ENCODE data around the gene TPD52L1. TPM values are rescaled to one million over a fixed set of nuclear protein-coding genes. Genes with fewer than 3 reads are reported as not detected.

TPD52L1 gene
- total RNA-seq, 6 experiments from 2014 or later: 36.8 to 119 (median 47.7) TPM

- intact Hi-C loops (cut with DNase I): no loop called here
- peak in 2 of 3 donors; percentile 34 to 75 for DNase-seq
These were observed 141.4 kb downstream of the TPD52L1 start for GRCh38 chr6:125294925-125295324.

GRCh38 chr6:125296471-125296870 lies 142.9 kb downstream of the TPD52L1 start:
- intact Hi-C loops (cut with DNase I): no loop called here
- H3K4me1 ChIP-seq: peaks cover 0 to 21% (median 7%) of the 10 kb centered on the region in 4 donors

More at GRCh38 chr6:125294925-125295324, 141.4 kb downstream of the TPD52L1 start:
- Histone ChIP-seq H3K9me3 (no peaks in the 10 kb centered on the region), H3K4me1 (peaks cover 0 to 12% (median 2%) of the 10 kb centered on the region in 4 donors), H3K36me3 (peaks cover 0 to 13% (median 2%) of the 10 kb centered on the region in 4 donors), H3K27me3 (no peaks in the 10 kb centered on the region), H3K27ac (peak overlapping the region in 1 of 3 donors; percentile 6), H3K4me3 (no peak overlapping the region)
- 34% methylated on average over 3 of the region's 3 CpGs for WGBS (ENCODE audit: insufficient coverage, low coverage, low lambda C conversion rate, missing lambda C conversion rate)
- peak; percentile 90 to 97 (median 94) for ATAC-seq
- TF ChIP-seq POLR2A (IDR thresholded peaks at IDR 0.05): no peak
- no peak for TF ChIP-seq CTCF (IDR thresholded peaks at IDR 0.05)

GRCh38 chr6:125299257-125299656 lies 145.7 kb downstream of the TPD52L1 start:
- no peak for DNase-seq
- intact Hi-C loops (cut with DNase I): no loop called here
- Histone ChIP-seq H3K9me3 (no peaks in the 10 kb centered on the region), H3K27ac (no peak overlapping the region), H3K36me3 (peaks cover 0 to 13% (median 2%) of the 10 kb centered on the region in 4 donors), H3K4me1 (peaks cover 0 to 21% (median 7%) of the 10 kb centered on the region in 4 donors), H3K4me3 (no peak overlapping the region), H3K27me3 (no peaks in the 10 kb centered on the region)
- no peak for ATAC-seq
- 82% methylated on average over 1 of the region's 3 CpGs for WGBS (ENCODE audit: insufficient coverage, low coverage, low lambda C conversion rate, missing lambda C conversion rate)
- no peak for TF ChIP-seq CTCF (IDR thresholded peaks at IDR 0.05)
- TF ChIP-seq POLR2A (IDR thresholded peaks at IDR 0.05): no peak

More at GRCh38 chr6:125296471-125296870, 142.9 kb downstream of the TPD52L1 start:
- no CpG with 5 or more reads among the region's 1 CpG for WGBS (ENCODE audit: insufficient coverage, low coverage, low lambda C conversion rate, missing lambda C conversion rate)
- no peaks in the 10 kb centered on the region for H3K9me3 ChIP-seq
- H3K27me3 ChIP-seq: no peaks in the 10 kb centered on the region
- ATAC-seq (no peak), DNase-seq (no peak)
- TF ChIP-seq POLR2A (IDR thresholded peaks at IDR 0.05) (no peak), CTCF (IDR thresholded peaks at IDR 0.05) (no peak)
- H3K36me3 ChIP-seq: peaks cover 0 to 13% (median 2%) of the 10 kb centered on the region in 4 donors
- no peak overlapping the region for H3K4me3 ChIP-seq
- H3K27ac ChIP-seq: no peak overlapping the region

- intact Hi-C loops (cut with DNase I): no loop called here
- Histone ChIP-seq H3K27me3 (no peaks in the 10 kb centered on the region), H3K4me3 (peak overlapping the region; percentile 61 to 76 (median 63)), H3K36me3 (peaks cover 0 to 13% (median 0%) of the 10 kb centered on the region in 4 donors), H3K9me3 (no peaks in the 10 kb centered on the region), H3K27ac (peak overlapping the region; percentile 76 to 86 (median 81)), H3K4me1 (peaks cover 0 to 10% (median 5%) of the 10 kb centered on the region in 4 donors)
- ATAC-seq: no peak
- DNase-seq: no peak
- TF ChIP-seq POLR2A (IDR thresholded peaks at IDR 0.05): no peak
- no peak for TF ChIP-seq CTCF (IDR thresholded peaks at IDR 0.05)
- 3% methylated on average over 10 of the region's 11 CpGs for WGBS (ENCODE audit: insufficient coverage, low coverage, low lambda C conversion rate, missing lambda C conversion rate)
These were observed 147.4 kb downstream of the TPD52L1 start for GRCh38 chr6:125300992-125301434.

Data from right lobe of liver (tissue), 6 donors.